ENCODE data around the gene ITGA2. TPM values are rescaled to one million over a fixed set of nuclear protein-coding genes. Genes with fewer than 3 reads are reported as not detected.
A peak's percentile ranks its signal among the peaks of the same experiment; 100 is the strongest.
"Not testable (repeated sequence)": the region's sequence is repeated elsewhere in the genome, so short reads cannot be mapped to it uniquely, and the experiment has no call there.

The ITGA2 gene
- total RNA-seq, 2 experiments from 2014 or later, result 4.3 to 4.8 TPM

DNA sequence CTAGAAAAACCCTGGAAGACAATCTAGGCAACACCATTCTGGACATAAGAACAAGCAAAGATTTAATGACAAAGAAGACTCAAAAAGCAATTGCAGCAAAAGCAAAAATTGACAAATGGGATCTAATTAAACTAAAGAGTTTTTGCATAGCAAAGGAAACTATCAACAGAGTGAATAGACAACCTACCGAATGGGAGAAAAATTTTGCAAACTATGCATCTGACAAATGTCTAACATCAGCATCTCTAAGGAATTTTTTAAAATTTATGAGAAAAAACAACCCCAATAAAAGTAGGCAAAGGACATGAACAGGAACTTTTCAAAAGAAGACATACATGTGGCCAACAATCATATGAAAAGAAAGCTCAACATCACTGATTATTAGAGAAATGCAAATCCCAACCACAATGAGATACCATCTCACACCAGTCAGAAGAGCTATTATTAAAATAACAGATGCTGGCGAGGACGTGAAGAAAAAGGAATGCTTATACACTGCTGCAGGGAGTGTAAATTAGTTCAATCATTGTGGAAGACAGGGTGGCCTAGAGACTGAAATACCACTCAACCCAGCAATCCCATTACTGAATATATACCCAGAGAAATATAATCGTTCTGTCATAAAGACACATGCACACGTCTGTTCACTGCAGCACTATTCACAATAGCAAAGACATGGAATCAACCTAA is 116.6 kb downstream of the ITGA2 start:
- H3K9me3 Mint-ChIP-seq (ENCODE audit: insufficient read depth), result no peaks in the 10 kb centered on the region
- ChIA-PET POLR2A (no interaction called here), CTCF (interaction anchor here (1.4 to 15.9 kb wide), 4 partner anchors 9 to 160 kb away, joined by 3 to 282 read pairs (median 12); no protein-coding TSS in a partner anchor)
- peaks cover 40% of the 10 kb centered on the region for H3K4me1 Mint-ChIP-seq (ENCODE audit: low read depth)
- peaks cover 53% of the 10 kb centered on the region for H3K36me3 Mint-ChIP-seq (ENCODE audit: low read depth)
- H3K27me3 Mint-ChIP-seq (ENCODE audit: low read depth), result no peaks in the 10 kb centered on the region
- no peak for ATAC-seq
- H3K4me3 Mint-ChIP-seq, result no peak overlapping the region
- H3K27ac Mint-ChIP-seq, result no peak overlapping the region
- no peak for DNase-seq

DNA sequence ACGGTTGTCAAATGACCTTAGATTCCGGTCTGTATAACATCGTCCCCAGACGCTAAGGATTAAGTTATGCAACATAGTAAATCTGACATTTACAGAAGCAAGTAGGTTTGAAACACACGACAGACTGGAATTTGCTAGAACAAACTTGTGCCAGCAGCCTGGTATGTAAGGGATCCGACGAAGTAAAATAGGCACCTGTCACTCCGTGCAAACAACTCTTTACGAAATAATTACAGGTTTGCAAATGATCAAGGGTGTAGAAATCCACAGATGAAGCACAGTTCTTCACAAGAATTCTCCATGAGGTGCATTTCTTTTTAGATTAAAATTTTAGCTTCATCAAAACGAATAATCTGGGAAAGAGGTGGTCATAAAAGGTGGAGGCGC is 119.9 kb downstream of the ITGA2 start:
- no peaks in the 10 kb centered on the region for H3K27me3 Mint-ChIP-seq (ENCODE audit: low read depth)
- H3K27ac Mint-ChIP-seq, result peak overlapping the region; percentile 83
- CTCF ChIA-PET, result interaction anchor here (0.8 to 15.9 kb wide), 5 partner anchors 11 to 164 kb away, joined by 3 to 282 read pairs (median 5); no protein-coding TSS in a partner anchor
- peak overlapping the region; percentile 93 for H3K4me3 Mint-ChIP-seq
- ATAC-seq (peak; percentile 8), DNase-seq (no peak)
- no peaks in the 10 kb centered on the region for H3K9me3 Mint-ChIP-seq (ENCODE audit: insufficient read depth)
- peaks cover 31% of the 10 kb centered on the region for H3K36me3 Mint-ChIP-seq (ENCODE audit: low read depth)
- POLR2A ChIA-PET, result interaction anchor here (1.2 to 1.4 kb wide), 3 partner anchors 13 to 1126 kb away, joined by 3 read pairs; no protein-coding TSS in a partner anchor
- H3K4me1 Mint-ChIP-seq (ENCODE audit: low read depth), result peaks cover 42% of the 10 kb centered on the region

DNA sequence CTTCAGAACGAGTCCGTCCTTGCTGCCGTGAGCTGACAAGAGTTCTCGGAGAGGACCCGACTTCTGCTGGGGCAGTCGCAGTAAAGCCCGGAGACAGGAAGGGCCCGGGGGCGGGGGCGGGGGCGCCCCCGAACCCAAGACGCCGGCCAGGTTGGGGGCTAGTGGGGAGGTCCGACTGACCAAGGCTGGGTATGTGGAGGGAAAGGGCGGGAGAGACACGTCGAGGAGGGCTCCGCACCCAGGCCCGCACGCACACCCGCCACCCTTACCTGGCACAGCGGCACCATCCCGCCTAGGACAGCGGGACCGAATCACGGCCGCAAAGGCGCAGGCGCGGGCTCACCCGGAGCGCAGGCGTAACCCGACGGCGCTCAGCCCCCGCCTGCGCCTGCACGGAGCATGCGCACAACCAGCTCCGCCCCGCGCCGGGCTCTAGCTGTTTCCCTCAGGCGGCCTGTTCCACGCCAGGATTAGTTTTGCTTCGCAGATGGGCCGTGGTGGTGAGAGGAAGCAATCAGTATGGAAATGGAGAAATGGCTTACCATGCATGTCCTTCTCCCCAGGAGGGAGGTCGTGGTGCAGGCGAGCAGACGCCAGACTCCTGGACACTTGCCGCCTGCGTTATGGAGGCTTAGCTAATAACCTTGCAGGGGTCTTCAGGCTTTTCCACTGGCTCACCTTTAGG is 120.4 kb downstream of the ITGA2 start, which contains the start of gene MOCS2:
TSS of gene MOCS2 (minus strand) at position 315 of the 685 bp plus-strand sequence. CDS start 2,583 bp downstream, outside the sequence.
- ChIA-PET CTCF (interaction anchor here (0.8 to 15.9 kb wide), 6 partner anchors 11 to 164 kb away, joined by 3 to 282 read pairs (median 4); no protein-coding TSS in a partner anchor), POLR2A (interaction anchor here (0.7 to 1.4 kb wide), 4 partner anchors 13 to 1125 kb away, joined by 3 read pairs; no protein-coding TSS in a partner anchor)
- peak; percentile 99 for ATAC-seq
- Mint-ChIP-seq H3K4me1 (ENCODE audit: low read depth) (peaks cover 42% of the 10 kb centered on the region), H3K9me3 (ENCODE audit: insufficient read depth) (no peaks in the 10 kb centered on the region), H3K27me3 (ENCODE audit: low read depth) (no peaks in the 10 kb centered on the region), H3K4me3 (peak within 1 kb of the TSS; percentile 93), H3K27ac (peak within 1 kb of the TSS; percentile 87), H3K36me3 (ENCODE audit: low read depth) (peaks cover 28% of the 10 kb centered on the region)
- DNase-seq, result peak; percentile 92

DNA sequence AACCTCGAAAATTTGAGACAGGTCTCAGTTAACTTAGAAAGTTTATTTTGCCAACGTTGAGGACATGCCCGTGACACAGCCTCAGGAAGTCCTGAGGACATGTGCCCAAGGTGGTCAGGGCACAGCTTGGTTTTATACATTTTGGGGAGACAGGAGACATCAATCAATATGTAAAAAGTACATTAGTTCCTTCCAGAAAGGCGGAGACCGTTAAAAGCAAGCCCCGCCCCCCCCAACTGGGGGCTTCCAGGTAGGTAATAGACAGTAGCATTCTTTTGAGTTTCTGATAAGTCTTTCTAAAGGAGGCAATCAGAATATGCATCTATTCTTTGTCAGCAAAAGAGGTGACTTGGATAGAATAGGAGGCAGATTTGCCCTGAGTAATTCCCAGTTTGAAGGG is 121.0 kb downstream of the ITGA2 start:
- Mint-ChIP-seq H3K36me3 (ENCODE audit: low read depth) (peaks cover 24% of the 10 kb centered on the region), H3K4me3 (peak overlapping the region; percentile 93), H3K9me3 (ENCODE audit: insufficient read depth) (no peaks in the 10 kb centered on the region), H3K27me3 (ENCODE audit: low read depth) (no peaks in the 10 kb centered on the region), H3K27ac (peak overlapping the region; percentile 87), H3K4me1 (ENCODE audit: low read depth) (peaks cover 43% of the 10 kb centered on the region)
- POLR2A ChIA-PET, result interaction anchor here (0.7 to 1.4 kb wide), 4 partner anchors 14 to 1125 kb away, joined by 3 read pairs; no protein-coding TSS in a partner anchor
- DNase-seq (no peak), ATAC-seq (peak; percentile 13)
- CTCF ChIA-PET, result interaction anchor here (0.8 to 15.9 kb wide), 6 partner anchors 12 to 165 kb away, joined by 3 to 282 read pairs (median 4); no protein-coding TSS in a partner anchor

DNA sequence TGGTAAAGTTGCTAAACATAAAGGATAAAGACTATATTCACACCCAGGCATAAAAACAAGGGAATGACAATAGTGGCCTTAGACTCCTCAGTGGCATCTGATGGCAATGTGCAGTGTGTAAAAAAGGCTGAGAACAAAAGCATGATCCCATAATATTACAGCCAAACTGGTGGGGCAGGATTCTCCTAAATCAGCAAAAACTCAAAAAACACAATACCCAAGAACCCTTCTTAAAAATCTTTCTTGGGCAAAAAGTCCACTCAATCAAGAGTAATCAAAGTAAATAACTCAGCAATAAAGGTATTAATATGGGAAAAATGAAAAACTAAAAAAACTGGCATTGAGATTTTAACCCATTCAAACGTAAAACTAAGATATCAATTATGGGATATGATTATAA is 122.0 kb downstream of the ITGA2 start:
- no peaks in the 10 kb centered on the region for H3K27me3 Mint-ChIP-seq (ENCODE audit: low read depth)
- no peaks in the 10 kb centered on the region for H3K9me3 Mint-ChIP-seq (ENCODE audit: insufficient read depth)
- ChIA-PET POLR2A (no interaction called here), CTCF (interaction anchor here (1.9 kb wide), 1 partner anchor 12 kb away, joined by 5 read pairs; no protein-coding TSS in a partner anchor)
- DNase-seq (no peak), ATAC-seq (no peak)
- no peak overlapping the region for H3K27ac Mint-ChIP-seq
- no peak overlapping the region for H3K4me3 Mint-ChIP-seq
- H3K36me3 Mint-ChIP-seq (ENCODE audit: low read depth), result peaks cover 15% of the 10 kb centered on the region
- H3K4me1 Mint-ChIP-seq (ENCODE audit: low read depth), result peaks cover 34% of the 10 kb centered on the region

DNA sequence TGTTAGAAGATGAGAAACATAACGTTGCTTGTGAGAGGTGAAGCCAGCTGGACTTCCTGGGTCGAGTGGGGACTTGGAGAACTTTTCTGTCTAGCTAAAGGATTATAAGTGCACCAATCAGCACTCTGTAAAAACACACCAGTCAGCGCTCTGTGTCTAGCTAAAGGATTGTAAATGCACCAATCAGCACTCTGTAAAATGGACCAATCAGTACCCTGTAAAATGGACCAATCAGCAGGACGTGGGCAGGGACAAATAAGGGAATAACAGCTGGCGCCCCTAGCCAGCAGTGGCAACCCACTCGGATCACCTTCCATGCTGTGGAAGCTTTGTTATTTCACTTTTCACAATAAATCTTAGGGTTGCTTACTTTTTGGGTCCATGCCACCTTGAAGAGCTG is 123.2 kb downstream of the ITGA2 start:
- POLR2A ChIA-PET, DNase-seq: not testable (repeated sequence)
- H3K4me1 Mint-ChIP-seq (ENCODE audit: low read depth), result peaks cover 30% of the 10 kb centered on the region

DNA sequence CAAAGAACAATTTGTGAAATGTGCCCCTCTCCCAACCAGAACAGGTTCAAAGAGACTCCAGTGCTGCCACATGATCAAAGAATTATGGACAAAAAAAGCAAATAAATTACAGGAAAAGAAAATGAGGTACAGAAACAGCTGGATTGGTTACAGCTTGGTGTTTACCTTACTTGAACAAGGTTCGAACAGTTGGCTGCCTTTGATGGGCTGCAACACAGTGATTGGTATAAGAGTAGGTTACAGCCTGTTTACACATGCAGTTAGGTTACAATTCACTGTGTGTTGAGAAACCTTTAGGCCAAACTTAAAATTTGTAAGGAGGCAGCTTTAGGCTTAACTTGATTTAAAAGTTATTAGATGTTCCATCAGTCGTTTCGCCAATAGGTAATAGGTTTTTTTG is 123.8 kb downstream of the ITGA2 start:
- Mint-ChIP-seq H3K27ac (no peak overlapping the region), H3K4me3 (no peak overlapping the region)

More for the DNA sequence above, 123.2 kb downstream of the ITGA2 start:
- CTCF ChIA-PET, result interaction anchor here (1.2 to 1.3 kb wide), 2 partner anchors 11 to 168 kb away, joined by 3 read pairs; no protein-coding TSS in a partner anchor
- not testable (repeated sequence) for H3K36me3 Mint-ChIP-seq (ENCODE audit: low read depth); H3K4me3 Mint-ChIP-seq; H3K27ac Mint-ChIP-seq; H3K9me3 Mint-ChIP-seq (ENCODE audit: insufficient read depth); ATAC-seq; H3K27me3 Mint-ChIP-seq (ENCODE audit: low read depth)

DNA sequence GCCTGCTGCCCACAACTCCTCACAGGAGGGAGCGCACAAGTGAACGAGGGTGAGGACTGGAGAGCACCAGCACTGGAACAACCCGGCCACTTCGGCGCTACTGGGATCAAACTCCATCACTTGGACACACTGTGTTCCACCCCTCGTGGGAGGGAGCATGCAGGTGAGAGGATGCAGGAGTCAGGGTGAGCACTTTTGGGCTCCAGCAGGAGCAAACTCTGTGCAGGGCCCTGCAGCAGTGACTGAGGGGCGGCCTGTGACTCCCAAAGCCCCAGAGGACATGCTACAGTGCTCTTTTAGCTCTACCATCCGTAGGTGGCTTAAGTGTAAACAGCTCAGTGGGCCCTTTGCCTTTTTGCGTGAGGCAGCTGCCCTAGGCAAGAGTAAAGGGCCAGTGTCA is 124.8 kb downstream of the ITGA2 start:
- ATAC-seq, result no peak
- H3K27me3 Mint-ChIP-seq (ENCODE audit: low read depth), result no peaks in the 10 kb centered on the region
- peaks cover 17% of the 10 kb centered on the region for H3K4me1 Mint-ChIP-seq (ENCODE audit: low read depth)
- CTCF ChIA-PET, result interaction anchor here (0.9 kb wide), 1 partner anchor 165 kb away, joined by 4 read pairs; no protein-coding TSS in a partner anchor
- no peak overlapping the region for H3K27ac Mint-ChIP-seq
- H3K36me3 Mint-ChIP-seq (ENCODE audit: low read depth), result peaks cover 2% of the 10 kb centered on the region
- DNase-seq, result no peak
- POLR2A ChIA-PET, result no interaction called here
- H3K4me3 Mint-ChIP-seq, result no peak overlapping the region
- H3K9me3 Mint-ChIP-seq (ENCODE audit: insufficient read depth), result no peaks in the 10 kb centered on the region

More for the DNA sequence above, 123.8 kb downstream of the ITGA2 start:
- POLR2A ChIA-PET, result no interaction called here
- DNase-seq, result no peak
- no peak for ATAC-seq
- H3K27me3 Mint-ChIP-seq (ENCODE audit: low read depth), result no peaks in the 10 kb centered on the region
- H3K9me3 Mint-ChIP-seq (ENCODE audit: insufficient read depth), result no peaks in the 10 kb centered on the region
- H3K36me3 Mint-ChIP-seq (ENCODE audit: low read depth), result peaks cover 2% of the 10 kb centered on the region
- CTCF ChIA-PET, result interaction anchor here (1.3 kb wide), 1 partner anchor 168 kb away, joined by 3 read pairs; no protein-coding TSS in a partner anchor
- H3K4me1 Mint-ChIP-seq (ENCODE audit: low read depth), result peaks cover 25% of the 10 kb centered on the region

DNA sequence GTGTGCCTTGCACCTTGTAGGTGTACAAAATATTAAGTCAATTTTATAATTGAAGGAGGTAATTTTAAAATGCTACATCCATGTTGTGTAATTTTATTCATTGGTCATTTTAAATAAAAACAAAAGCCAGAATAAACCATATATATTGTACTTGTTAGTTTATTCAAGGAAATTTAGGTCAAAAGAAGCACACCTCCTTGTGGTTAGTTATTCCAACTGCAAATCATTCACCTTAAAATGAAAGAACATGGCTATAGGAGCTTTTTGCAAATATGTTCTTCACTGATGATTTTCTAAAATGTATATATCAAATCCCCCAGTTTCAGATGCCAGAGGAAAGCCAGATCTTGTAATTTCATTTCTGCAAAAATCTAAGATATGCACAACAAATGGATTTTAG is 125.8 kb downstream of the ITGA2 start:
- Mint-ChIP-seq H3K4me3 (no peak overlapping the region), H3K9me3 (ENCODE audit: insufficient read depth) (no peaks in the 10 kb centered on the region), H3K36me3 (ENCODE audit: low read depth) (peaks cover 1% of the 10 kb centered on the region), H3K4me1 (ENCODE audit: low read depth) (peaks cover 11% of the 10 kb centered on the region), H3K27ac (no peak overlapping the region), H3K27me3 (ENCODE audit: low read depth) (no peaks in the 10 kb centered on the region)
- CTCF ChIA-PET, result interaction anchor here (0.7 to 1.8 kb wide), 5 partner anchors 9 to 406 kb away, joined by 3 to 7 read pairs (median 5); no protein-coding TSS in a partner anchor
- POLR2A ChIA-PET, result no interaction called here
- DNase-seq (no peak), ATAC-seq (no peak)

DNA sequence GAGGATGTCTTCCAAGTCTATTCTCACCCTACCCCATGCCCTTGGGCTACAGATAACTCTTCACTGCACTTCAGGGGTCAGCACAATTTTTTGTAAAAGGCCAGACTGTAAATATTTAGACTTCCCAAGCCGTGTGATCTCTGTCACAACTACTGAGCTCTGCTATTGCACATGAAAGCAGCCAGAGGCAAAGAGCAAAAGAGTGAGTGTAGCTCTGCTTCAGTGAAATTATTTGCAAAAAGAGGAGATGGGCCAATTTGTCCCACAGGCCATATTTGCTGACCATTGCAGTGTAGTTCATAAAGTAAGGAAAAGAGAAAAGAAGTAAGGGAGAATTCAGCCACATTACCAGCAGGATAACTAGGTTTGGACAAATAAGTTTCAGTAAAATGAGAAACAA is 127.4 kb downstream of the ITGA2 start:
- POLR2A ChIA-PET, result no interaction called here
- no peaks in the 10 kb centered on the region for H3K9me3 Mint-ChIP-seq (ENCODE audit: insufficient read depth)
- ATAC-seq (no peak), DNase-seq (no peak)
- peaks cover 2% of the 10 kb centered on the region for H3K4me1 Mint-ChIP-seq (ENCODE audit: low read depth)
- CTCF ChIA-PET, result interaction anchor here (1.6 kb wide), 1 partner anchor 168 kb away, joined by 3 read pairs; no protein-coding TSS in a partner anchor
- H3K27me3 Mint-ChIP-seq (ENCODE audit: low read depth), result peaks cover 3% of the 10 kb centered on the region
- H3K27ac Mint-ChIP-seq, result no peak overlapping the region
- H3K4me3 Mint-ChIP-seq, result no peak overlapping the region
- no peaks in the 10 kb centered on the region for H3K36me3 Mint-ChIP-seq (ENCODE audit: low read depth)

DNA sequence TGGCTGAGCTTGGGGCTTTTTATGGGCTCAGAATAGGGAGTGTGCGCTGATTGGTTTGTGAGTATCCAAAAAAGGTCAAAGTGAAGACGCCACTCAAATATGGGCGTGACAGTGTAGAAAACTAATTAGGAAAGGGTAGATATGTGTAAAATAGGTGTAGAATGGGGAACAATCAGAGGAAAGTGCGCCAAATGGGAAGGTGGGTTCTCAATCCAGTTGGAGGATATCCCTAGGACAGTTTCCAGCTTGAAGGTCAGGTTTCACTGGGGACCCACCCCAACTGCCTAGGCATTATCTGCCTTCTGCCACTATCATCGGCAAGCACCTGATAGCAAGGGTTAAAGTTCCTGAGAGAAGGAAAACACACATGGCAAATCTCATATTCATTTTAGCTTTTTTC is 129.7 kb downstream of the ITGA2 start:
- H3K9me3 Mint-ChIP-seq (ENCODE audit: insufficient read depth), result no peaks in the 10 kb centered on the region
- DNase-seq (no peak), ATAC-seq (no peak)
- no peak overlapping the region for H3K27ac Mint-ChIP-seq
- ChIA-PET CTCF (interaction anchor here (1.4 kb wide), 1 partner anchor 80 kb away, joined by 3 read pairs; no protein-coding TSS in a partner anchor), POLR2A (interaction anchor here (1.0 kb wide), 1 partner anchor 14 kb away, joined by 3 read pairs; no protein-coding TSS in a partner anchor)
- no peaks in the 10 kb centered on the region for H3K36me3 Mint-ChIP-seq (ENCODE audit: low read depth)
- no peak overlapping the region for H3K4me3 Mint-ChIP-seq
- peaks cover 3% of the 10 kb centered on the region for H3K27me3 Mint-ChIP-seq (ENCODE audit: low read depth)
- H3K4me1 Mint-ChIP-seq (ENCODE audit: low read depth), result peaks cover 2% of the 10 kb centered on the region

Data from activated CD8-positive, alpha-beta T cell treated with anti-CD3 and anti-CD28 coated beads, Interleukin-2, amount 10 ng/mL, durations not matched to agents 7 days and 5 days (primary cell).